HG02678 (cell line): Measurements from ENCODE around the gene RIMKLB.
"Not testable (repeated sequence)": the region's sequence is repeated elsewhere in the genome, so short reads cannot be mapped to it uniquely, and the experiment has no call there.

Experiments
- ATAC-seq: cut with Tn5 transposase; IDR thresholded peaks from one replicate; pipeline ENCODE4 v1.9.1; 2021; ENCODE audit warnings: mild to moderate bottlenecking, moderate library complexity; ENCODE audit not compliant: unreplicated experiment

The RIMKLB gene

DNA sequence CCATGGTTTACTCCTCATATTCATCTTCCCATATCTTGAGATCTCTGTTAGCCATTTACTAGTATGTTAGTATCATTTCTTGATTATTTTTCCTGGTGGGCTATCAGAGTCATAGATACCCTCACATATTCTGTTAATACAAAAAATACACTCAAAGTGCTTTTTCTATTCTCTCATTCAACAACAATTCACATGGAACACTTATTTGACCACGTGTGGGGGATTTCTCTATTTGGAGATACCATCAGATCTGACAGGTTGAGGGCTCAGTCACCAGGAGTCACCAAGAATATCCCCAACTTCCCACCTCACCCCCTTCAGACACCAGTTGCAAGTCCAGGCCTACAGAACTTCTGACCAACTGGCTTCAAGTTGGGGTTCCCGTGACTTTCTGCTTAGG lies 72.7 kb downstream of the RIMKLB start:
- ATAC-seq: no peak

DNA sequence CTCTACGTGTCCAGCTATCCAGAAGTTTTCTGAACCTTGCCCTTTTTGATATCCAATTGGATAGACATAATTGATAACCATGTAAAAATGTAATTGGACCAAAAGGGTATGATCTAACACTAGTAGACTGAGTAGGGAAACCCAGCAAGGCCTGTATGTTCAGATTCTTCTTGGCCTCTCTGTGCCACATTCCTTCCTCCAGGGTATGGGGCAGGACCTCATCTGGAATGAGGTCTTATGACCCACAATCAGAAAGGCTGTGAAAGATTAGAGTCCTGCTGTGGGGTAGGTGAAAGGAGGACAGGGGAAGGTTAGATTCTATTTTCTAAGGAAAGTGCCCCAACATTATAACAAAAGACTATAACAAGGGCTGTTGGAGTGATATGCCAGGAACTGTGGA lies 73.3 kb downstream of the RIMKLB start:
- ATAC-seq: no peak

DNA sequence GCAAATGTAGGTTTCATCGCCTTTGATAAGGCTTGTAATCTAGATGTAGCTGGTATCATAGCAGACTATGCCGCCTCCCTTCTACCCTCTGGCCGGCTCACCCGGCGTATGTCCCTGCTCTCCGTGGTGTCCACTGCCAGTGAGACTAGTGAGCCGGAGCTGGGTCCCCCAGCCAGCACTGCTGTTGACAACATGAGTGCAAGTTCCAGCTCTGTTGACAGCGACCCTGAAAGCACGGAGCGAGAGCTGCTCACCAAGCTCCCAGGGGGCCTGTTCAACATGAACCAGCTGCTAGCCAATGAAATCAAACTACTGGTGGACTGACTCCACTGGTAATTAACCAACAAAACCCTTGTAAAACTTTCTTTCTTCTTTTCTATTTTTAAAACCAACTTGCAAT lies 75.7 kb downstream of the RIMKLB start:
- ATAC-seq: no peak

DNA sequence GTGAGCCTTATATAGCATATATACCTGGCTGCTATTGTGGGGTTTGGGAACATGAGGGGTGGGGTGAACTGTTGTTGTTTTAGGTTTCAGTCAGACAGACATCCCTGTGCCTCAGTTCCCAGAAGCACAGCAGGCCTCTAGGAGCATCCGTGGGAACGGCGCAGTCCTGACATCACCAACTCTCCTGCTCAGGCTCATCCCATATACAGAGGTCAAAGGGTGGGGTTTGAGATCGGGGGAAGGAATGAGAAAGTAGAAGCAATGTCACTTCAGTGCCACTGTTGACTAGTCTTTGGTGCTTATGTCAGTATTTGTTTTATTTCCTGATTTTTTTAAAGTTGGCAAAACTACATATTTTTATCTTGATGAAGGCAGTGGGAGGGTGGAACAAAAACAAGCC lies 81.5 kb downstream of the RIMKLB start:
- no peak for ATAC-seq

DNA sequence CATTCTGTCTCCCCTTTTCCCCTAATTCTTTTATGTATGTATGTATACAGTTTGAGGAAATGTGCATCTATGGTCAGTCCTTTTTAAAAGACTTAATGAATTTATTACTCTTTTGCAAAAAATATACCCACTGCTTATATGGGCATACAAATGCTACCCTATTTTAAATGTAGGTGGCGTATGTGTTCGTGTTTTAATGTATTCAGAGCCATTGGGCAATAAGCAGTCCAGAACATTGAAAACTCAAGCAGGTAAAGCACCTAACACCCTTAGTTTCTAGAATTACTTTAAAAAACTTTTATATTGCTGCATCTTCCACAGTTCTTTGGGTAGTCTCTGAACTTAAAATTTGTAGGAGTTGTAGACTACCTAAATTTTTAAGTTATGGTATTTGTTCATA lies 82.1 kb downstream of the RIMKLB start:
- ATAC-seq: no peak

DNA sequence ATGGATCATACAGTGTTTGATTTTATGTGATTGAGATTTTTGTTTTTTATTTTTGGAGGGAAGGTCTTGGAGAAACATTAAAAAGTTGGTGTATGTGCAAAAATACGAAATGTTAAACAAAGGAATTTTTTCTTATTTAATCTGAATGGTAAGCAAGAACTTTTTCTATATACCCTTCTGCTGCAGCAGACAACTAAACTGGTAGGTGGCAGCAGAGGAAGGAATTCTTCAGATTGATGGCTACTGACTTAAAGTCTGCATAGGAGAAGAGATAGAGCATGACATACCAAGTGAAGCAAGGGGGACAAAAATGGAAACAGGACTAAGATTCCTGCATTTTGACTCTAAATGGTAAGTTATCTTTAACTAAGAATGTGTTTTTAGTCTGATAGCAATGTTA lies 82.6 kb downstream of the RIMKLB start:
- ATAC-seq: no peak

DNA sequence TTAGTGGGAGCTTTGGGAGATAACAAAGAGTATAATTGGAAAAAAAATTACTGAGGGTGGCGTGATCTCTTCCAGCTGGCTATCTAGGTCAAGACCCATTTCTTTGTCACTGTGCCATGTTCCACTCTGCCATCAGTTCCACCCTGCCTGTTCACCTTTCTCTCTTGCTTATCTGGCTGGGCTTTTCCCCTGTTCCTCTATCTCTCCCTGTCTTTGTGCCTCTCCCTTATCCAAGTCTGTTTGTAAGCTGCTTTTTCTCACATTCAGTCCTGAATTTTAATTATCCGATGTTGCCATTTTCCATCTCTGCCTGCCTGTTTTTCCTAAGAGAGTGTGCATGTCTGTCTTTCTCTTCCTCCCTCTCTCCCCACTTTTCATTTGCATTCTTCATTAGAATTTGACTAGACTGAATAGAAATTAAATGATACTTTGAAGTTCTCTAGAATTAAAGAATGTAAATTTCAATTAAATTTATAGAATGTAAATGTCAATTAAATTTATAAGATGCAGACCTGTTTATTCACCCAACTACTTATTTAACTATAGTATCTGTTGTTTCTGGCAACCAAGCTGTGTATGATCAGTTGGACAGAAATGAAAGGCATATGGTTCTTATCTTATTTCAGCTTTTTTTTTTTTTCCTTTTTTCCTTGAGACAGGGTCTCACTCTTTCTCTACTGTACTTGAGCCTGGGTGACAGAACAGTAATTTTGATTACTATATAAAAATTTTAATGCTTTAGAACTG lies 83.8 kb downstream of the RIMKLB start:
- ATAC-seq: no peak

DNA sequence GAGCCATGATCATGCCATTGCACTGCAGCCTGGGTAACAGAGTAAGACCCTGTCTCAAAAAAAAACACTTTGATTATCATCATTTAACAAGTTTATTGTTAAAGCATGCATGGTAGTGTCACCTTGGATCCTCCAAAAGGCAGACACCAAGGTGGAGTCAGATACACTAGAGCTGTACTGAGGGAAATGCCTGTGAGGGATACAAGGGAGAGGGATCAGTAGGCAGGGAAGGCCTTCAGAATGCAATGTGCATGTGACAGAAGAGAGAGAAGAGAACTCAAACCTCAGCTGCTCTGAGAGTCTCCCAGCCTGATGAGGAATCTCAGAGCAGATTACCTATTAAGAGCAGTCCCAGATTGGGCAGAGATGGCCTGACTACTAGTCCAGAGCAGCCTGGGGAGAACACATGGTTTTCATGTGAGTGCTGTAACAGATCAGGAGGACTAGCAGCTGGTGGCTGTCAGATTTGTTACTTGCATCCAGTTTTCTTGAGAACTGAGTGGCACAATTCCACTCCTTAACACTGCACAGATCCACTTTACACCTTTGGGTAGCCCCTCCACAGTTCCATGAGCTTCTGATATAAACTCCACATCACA lies 86.6 kb downstream of the RIMKLB start:
- ATAC-seq: no peak

DNA sequence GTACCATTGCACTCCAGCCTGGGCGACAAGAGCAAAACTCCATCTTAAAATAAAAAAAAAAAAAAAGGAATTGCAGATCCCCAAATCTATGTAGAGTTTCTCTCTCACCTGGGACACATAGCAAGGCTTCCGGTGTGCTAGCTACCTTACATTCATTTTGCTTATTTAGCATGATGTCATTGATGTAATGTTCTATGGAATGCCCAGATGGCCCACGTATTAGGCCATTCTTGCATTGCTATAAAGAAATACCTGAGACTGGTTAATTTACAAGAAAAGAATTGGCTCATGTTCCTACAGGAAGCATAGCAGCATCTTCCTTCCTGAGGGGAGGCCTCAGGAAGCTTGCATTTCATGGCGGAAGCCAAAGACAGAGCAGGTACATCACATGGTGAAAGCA lies 87.7 kb downstream of the RIMKLB start:
- no peak for ATAC-seq

DNA sequence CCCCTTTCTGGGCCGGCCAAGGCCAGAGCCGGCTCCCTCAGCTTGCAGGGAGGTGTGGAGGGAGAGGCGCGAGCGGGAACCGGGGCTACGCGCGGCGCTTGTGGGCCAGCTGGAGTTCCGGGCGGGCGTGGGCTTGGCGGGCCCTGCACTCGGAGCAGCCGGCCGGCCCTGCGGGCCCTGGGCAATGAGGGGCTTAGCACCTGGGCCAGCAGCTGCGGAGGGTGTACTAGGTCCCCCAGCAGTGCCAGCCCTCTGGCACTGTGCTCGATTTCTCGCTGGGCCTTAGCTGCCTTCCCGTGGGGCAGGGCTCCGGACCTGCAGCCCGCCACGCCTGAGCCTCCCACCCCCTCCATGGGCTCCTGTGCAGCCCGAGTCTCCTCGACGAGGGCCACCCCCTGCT lies 89.4 kb downstream of the RIMKLB start:
- not testable (repeated sequence) for ATAC-seq

DNA sequence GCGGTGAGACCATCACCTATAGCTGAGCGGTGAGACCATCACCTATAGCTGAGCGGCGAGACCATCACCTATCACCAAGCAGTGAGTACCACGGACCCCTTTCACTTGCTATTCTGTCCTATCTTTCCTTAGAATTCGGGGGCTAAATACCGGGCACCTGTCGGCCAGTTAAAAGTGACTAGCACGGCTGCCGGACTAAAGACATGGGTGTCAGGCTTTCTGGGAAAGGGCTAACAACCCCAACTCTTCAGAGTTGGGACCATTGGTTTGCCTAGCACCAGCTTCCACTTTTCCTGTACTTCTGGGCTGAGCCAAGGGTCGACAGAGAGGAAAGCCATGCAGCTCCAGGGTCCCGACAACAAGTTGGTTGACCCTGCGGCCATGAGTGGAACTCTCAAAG lies 90.9 kb downstream of the RIMKLB start:
- ATAC-seq: not testable (repeated sequence)

DNA sequence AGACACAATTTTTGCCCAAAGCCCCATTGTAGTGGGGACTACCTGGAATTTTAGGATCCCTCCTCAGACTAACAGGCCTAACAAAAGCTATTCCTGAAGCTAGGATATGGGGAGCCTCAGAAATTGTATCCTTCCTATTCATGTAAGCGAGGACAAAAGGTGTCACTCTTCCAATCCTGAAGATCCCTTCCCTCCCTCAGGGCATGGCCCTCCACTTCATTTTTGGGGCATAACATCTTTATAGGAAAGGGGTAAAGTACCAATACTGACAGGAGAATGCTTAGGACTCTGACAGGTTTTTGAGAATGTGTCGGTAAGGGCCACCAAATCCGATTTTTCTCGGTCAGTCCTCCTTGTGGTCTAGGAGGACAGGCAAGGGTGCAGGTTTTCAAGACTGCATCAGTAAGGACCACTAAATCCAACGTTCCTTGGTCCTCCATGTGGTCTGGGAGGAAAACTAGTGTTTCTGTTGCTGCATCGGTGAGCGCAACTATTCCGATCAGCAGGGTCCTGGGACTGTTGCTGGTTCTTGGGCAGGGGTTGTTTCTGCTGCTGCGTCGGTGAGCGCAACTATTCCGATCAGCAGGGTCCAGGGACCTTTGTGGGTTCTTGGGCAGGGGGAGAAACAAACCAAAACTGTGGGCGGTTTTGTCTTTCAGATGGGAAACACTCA lies 91.7 kb downstream of the RIMKLB start:
- ATAC-seq: not testable (repeated sequence)

DNA sequence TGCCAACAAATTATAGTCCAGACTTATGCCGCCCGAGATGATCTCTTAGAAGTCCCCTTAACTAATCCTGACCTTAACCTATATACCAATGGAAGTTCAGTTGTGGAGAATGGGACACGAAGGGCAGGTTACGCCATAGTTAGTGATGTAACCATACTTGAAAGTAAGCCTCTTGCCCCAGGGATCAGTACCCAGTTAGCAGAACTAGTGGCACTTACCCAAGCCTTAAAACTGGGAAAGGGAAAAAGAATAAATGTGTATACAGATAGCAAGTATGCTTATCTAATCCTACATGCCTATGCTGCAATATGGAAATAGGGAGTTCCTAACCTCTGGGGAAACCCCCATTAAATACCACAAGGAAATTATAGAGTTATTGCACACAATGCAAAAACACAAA lies 95.4 kb downstream of the RIMKLB start:
- not testable (repeated sequence) for ATAC-seq

DNA sequence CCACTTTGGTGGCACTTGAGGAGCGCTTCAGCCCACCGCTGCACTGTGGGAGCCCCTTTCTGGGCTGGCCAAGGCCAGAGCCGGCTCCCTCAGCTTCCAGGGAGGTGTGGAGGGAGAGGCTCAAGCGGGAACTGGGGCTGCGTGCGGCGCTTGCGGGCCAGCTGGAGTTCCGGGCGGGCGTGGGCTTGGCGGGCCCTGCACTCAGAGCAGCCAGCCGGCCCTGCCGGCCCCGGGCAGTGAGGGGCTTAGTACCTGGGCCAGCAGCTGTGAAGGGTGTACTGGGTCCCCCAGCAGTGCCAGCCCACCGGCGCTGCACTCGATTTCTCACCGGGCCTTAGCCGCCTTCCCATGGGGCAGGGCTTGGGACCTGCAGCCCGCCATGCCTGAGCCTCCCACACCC lies 96.8 kb downstream of the RIMKLB start:
- not testable (repeated sequence) for ATAC-seq

DNA sequence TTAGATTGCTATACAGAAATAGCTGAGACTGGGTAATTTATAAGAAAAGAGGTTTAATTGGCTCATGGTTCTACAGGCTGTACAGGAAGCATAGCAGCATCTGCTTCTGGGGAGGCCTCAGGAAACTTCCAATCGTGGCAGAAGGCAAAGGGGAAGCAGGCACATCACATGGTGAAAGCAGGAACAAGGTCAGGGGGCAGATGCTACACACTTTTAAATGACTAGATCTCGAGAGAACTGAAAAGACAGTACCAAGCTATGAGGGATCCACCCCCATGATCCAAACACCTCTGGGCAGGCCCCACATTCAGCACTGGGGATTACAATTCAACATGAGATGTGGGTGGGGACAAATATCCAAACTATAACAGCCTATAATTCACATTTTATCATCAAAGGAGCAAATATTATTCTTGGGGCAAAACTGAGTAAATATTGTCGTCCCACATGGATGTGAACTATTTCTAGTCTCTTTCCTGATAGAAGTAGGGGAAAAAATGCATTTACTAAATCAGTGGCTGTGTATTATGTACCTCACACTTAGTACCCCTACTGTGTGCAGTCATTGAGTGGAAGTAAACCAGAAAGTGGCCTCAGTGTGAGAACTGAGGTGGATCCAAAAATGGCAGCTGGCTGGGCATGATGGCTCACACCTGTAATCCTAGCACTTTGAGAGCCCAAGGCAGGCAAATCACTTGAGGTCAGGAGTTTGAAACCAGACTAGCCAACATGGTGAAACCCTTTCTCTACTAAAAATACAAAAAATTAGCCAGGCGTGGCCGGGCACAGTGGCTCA lies 99.2 kb downstream of the RIMKLB start:
- ATAC-seq: no peak

DNA sequence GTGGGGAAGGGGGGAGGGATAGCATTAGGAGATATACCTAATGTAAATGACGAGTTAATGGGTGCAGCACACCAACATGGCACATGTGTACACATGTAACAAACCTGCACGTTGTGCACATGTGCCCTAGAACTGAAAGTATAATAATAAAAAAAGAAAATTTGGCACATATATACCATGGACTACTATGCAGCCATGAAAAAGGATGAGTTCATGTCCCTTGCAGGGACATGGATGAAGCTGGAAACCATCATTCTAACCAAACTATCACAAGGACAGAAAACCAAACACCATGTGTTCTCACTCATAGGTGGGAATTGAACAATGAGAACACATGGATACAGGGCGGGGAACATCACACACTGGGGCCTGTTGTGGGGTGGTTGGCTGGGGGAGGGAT lies 103.4 kb downstream of the RIMKLB start:
- not testable (repeated sequence) for ATAC-seq

DNA sequence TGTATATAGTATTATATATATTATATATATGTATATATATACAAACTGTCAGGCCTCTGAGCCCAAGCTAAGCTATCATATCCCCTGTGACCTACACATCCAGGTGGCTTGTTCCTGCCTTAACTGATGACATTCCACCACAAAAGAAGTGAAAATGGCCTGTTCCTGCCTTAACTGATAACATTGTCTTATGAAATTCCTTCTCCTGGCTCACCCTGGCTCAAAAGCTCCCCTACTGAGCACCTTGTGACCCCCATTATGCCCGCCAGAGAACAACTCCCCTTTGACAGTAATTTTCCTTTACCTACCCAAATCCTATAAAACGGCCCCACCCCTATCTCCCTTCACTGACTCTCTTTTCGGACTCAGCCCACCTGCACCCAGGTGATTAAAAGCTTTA lies 107.0 kb downstream of the RIMKLB start:
- not testable (repeated sequence) for ATAC-seq

DNA sequence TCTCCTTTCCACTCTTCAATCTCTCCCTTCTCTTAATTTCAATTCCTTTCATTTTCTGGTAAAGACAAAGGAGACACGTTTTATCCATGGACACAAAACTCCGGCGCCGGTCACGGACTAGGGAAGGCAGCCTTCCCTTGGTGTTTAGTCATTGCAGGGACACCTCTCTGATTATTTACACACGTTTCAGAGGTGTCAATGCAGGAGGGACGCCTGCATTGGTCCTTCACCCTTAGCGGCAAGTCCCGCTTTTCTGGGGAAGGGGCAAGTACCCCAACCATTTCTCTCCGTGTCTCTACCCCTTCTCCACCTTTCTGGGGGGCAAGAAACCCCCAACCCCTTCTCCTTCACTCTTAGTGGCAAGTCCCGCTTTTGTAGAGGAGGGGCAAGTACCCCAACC lies 107.7 kb downstream of the RIMKLB start:
- not testable (repeated sequence) for ATAC-seq

DNA sequence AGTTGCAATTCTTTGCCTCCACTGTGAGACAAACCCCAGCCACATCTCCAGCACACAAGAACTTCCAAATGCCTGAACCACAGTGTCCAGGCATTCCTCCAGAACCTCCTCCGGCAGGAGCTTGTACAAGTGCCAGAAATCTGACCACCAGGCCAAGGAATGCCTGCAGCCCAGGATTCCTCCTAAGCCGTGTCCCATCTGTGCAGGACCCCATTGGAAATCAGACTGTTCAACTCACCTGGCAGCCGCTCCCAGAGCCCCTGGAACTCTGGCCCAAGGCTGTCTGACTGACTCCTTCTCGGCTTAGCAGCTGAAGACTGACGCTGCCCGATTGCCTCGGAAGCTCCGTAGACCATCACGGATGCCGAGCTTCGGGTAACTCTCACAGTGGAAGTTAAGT lies 109.3 kb downstream of the RIMKLB start:
- not testable (repeated sequence) for ATAC-seq

DNA sequence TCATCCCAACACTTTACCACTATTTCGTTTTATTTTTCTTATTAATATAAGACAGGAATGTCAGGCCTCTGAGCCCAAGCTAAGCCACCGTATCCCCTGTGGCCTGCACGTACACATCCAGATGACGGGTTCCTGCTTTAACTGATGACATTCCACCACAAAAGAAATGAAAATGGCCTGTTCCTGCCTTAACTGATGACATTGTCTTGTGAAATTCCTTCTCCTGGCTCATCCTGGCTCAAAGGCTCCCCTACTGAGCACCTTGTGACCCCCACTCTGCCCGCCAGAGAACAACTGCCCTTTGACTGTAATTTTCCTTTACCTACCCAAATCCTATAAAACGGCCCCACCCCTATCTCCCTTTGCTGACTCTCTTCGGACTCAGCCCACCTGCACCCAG lies 112.3 kb downstream of the RIMKLB start:
- not testable (repeated sequence) for ATAC-seq

DNA sequence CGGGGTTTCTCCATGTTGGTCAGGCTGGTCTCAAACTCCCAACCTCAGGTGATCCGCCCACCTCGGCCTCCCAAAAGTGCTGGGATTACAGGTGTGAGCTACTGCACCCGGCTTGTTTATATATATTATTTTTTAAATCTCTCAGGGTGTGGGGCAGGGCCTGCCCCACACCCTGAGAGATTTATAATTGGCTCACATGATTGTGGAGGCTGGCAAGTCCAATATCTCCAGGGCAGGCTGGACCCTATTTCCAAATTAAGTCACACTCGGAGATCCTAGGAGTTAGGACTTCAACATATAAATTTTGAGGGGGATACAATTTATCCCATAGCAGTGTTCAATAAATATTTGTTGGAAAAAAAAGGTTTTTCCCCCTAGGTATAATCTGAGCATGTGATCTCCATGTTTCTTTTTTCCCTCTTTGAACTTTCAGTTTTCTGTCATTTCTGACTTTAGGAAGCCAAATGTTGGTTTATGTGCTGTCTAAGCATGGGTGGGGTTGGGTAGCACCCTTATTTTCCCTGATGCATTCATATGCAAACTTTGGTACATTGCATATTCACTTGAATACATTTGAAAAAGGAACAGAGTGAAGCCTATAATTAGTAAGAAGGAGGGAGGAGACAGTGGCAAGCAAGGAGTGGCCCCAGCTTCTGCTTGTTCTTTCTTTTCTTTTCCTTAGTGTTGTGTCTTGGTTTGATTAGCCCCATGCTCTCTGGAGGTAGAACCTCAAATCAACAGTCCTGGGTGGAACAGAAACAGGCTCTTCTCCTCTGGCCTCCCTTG lies 116.0 kb downstream of the RIMKLB start:
- no peak for ATAC-seq
